ENCODE measurements around the gene PSMA5. TPM values are rescaled to one million over a fixed set of nuclear protein-coding genes. Genes with fewer than 3 reads are reported as not detected.
A peak's percentile ranks its signal among the peaks of the same experiment; 100 is the strongest.

Gene PSMA5
- total and polyA plus RNA-seq, 10 of the 15 experiments (the other 5 are each of a cell fraction or from before 2014, with no cell fraction given): 58.7 to 271 (median 187) TPM

GRCh38 chr1:109397581-109398342, 28.5 kb downstream of the PSMA5 start, which contains the start of gene SORT1 (continued):
- TF ChIP-seq IKZF1 (conservative IDR thresholded peaks at IDR 0.05): peak; percentile 54
- TF ChIP-seq POLR2AphosphoS2 (IDR thresholded peaks at IDR 0.05; ENCODE audit: low read depth, low read length): no peak
- TF ChIP-seq BHLHE40 (IDR thresholded peaks at IDR 0.05; ENCODE audit: borderline replicate concordance in 1 of 2, low read depth in 2 of 2, low read length in 1 of 2): no peak
- no peak for TF ChIP-seq NR2C1 (IDR thresholded peaks at IDR 0.05)
- TF ChIP-seq NKRF (conservative IDR thresholded peaks at IDR 0.05): peak; percentile 56; the same call in 1 of the 2 replicates
- TF ChIP-seq NFYB (IDR thresholded peaks at IDR 0.05; ENCODE audit: insufficient read depth, low read depth, low read length): peak; percentile 92
- TF ChIP-seq ATF7 (IDR thresholded peaks at IDR 0.05; ENCODE audit: low read depth): no peak
- TF ChIP-seq E4F1 (IDR thresholded peaks at IDR 0.05; ENCODE audit: borderline replicate concordance, partially characterized antibody): no peak
- TF ChIP-seq BCL11A (IDR thresholded peaks at IDR 0.05; ENCODE audit: low read depth, low read length): no peak
- 0 out of 2 replicates have a peak, but pooled peaks have one; percentile 62 for TF ChIP-seq LARP7 (IDR thresholded peaks at IDR 0.05)
- no peak for TF ChIP-seq SPI1 (IDR thresholded peaks at IDR 0.05; ENCODE audit: borderline replicate concordance, insufficient read depth, low read depth, low read length)
- no peak for TF ChIP-seq TBL1XR1 (IDR thresholded peaks at IDR 0.05; ENCODE audit: low read depth, low read length)
- TF ChIP-seq SP1 (IDR thresholded peaks at IDR 0.05; ENCODE audit: low read depth, low read length): peak; percentile 95
- no peak for TF ChIP-seq HDAC2 (IDR thresholded peaks at IDR 0.05)
- TF ChIP-seq CHD2 (IDR thresholded peaks at IDR 0.05; ENCODE audit: borderline replicate concordance, low read depth, low read length): peak; percentile 63; the same call in 1 of the 2 replicates
